A549 (cell line): ENCODE results near the gene ACACA.

Experiments used
- BHLHE40 ChIP-seq: IDR thresholded peaks from 2 replicates; pipeline ENCODE4 v1.6.1; 2012; ENCODE audit warnings: low read depth, low read length, inconsistent platforms
- CBX8 ChIP-seq: fragments of 200-600 bp; sonication (generic); IDR thresholded peaks from 2 replicates; pipeline ENCODE4 v1.6.1; 2016
- POLR2A ChIP-seq: IDR thresholded peaks from 2 replicates; pipeline ENCODE4 v1.6.1; 2012; ENCODE audit warnings: mild to moderate bottlenecking, low read length
- REST ChIP-seq: fragments of 200-600 bp; sonication (generic); IDR thresholded peaks from 2 replicates; pipeline ENCODE4 v1.6.1; 2016; ENCODE audit warnings: antibody characterized with exemption, mild to moderate bottlenecking, moderate library complexity
- RNF2 ChIP-seq: fragments of 200-600 bp; sonication (generic); IDR thresholded peaks from 2 replicates; pipeline ENCODE4 v1.6.1; 2016; ENCODE audit warnings: low read depth, mild to moderate bottlenecking, antibody characterized with exemption, moderate library complexity, borderline replicate concordance
- SMC3 ChIP-seq: fragments of >200 bp; sonication (Bioruptor Twin); formaldehyde crosslinking; IDR thresholded peaks from 3 replicates; pipeline ENCODE4 v1.6.1; 2018; ENCODE audit warnings: inconsistent platforms
- TF ChIP-seq, protein P1 (sequence below): fragments of >200 bp; sonication (Bioruptor Twin); formaldehyde crosslinking; IDR thresholded peaks from 3 replicates; pipeline ENCODE4 v1.5.1; 2016
- TF ChIP-seq, protein P2 (sequence below): fragments of 450-650 bp; IDR thresholded peaks from 2 replicates; pipeline ENCODE4 v1.6.1; 2014; ENCODE audit warnings: antibody characterized with exemption

- TF ChIP-seq REST (no peak), POLR2A (no peak), BHLHE40 (no peak), RNF2 (no peak), SMC3 (no peak), CBX8 (no peak)
- TF ChIP-seq, protein P1, sequence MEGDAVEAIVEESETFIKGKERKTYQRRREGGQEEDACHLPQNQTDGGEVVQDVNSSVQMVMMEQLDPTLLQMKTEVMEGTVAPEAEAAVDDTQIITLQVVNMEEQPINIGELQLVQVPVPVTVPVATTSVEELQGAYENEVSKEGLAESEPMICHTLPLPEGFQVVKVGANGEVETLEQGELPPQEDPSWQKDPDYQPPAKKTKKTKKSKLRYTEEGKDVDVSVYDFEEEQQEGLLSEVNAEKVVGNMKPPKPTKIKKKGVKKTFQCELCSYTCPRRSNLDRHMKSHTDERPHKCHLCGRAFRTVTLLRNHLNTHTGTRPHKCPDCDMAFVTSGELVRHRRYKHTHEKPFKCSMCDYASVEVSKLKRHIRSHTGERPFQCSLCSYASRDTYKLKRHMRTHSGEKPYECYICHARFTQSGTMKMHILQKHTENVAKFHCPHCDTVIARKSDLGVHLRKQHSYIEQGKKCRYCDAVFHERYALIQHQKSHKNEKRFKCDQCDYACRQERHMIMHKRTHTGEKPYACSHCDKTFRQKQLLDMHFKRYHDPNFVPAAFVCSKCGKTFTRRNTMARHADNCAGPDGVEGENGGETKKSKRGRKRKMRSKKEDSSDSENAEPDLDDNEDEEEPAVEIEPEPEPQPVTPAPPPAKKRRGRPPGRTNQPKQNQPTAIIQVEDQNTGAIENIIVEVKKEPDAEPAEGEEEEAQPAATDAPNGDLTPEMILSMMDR: no peak
- TF ChIP-seq, protein P2, sequence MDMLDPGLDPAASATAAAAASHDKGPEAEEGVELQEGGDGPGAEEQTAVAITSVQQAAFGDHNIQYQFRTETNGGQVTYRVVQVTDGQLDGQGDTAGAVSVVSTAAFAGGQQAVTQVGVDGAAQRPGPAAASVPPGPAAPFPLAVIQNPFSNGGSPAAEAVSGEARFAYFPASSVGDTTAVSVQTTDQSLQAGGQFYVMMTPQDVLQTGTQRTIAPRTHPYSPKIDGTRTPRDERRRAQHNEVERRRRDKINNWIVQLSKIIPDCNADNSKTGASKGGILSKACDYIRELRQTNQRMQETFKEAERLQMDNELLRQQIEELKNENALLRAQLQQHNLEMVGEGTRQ: no peak
These were observed 79.1 kb downstream of the ACACA start for GRCh38 chr17:37327341-37328090.
